HG03565 (cell line): ENCODE measurements around the gene LAMB4.

ENCODE experiments used
- ATAC-seq: cut with Tn5 transposase; IDR thresholded peaks from one replicate; pipeline ENCODE4 v1.9.1; 2021; ENCODE audit warnings: mild to moderate bottlenecking, moderate library complexity; ENCODE audit not compliant: unreplicated experiment

Gene LAMB4

GRCh38 chr7:108016841-108017775 lies 113.1 kb downstream of the LAMB4 start:
- ATAC-seq: no peak

DNA sequence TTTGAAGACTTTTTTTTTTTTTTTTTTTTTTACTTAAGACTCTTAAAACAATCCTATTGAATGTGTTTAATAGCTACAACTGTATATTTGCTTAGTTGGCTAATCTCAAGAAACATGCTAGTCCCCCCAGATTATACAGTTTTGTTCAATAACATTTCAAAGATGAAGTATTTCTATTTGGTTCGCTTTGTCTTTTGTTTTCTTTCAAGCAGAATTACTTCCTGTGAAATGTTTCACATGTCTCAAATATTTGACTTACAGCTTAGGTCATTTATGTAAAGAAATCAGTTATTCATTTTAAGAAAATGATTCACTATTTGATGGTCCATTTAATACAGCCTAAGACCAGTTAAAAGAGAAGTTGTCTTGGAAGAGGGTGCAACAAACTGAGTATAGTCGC lies 114.4 kb downstream of the LAMB4 start:
- ATAC-seq: no peak

- ATAC-seq: no peak
Observed at GRCh38 chr7:108014747-108015682, 115.1 kb downstream of the LAMB4 start.

DNA sequence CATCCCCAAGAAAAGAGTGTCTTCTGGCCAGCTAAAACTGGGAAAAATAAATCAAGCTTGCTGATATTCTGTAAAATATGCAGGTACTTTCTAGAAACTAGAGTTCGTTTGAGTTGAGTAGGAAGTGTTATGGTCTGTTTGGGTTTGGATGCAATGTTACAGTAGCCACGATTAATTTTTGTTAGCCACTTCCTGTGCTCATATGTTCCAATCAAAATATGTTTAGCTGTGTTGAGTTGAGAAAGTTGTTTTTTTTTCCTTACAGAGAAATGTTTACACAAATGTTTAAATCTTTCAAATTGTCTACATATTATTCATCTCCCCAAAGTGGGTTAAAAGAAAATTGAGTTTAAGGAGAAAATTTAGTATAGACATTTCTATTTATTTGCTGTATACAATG lies 115.9 kb downstream of the LAMB4 start:
- no peak for ATAC-seq

GRCh38 chr7:108012499-108013430 lies 117.4 kb downstream of the LAMB4 start:
- ATAC-seq: no peak

DNA sequence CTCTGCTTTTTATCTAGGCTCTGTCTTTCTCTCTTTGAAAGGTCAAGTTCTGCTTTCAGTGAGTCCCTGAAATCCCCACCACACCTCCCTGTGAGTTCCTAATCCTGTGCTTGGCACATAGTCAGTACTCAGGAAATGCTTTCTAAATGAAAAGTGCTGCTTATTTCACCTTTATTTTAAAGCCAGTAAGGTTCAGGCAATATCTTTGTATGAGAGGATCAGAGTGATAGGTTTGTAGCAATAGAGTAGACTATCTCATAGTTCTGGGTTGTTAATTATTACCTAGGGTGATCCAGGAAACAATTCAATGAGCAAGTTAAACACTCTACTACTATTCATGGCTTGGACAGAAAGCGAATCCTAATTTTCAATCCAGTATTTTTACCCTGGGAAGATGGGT lies 119.8 kb downstream of the LAMB4 start:
- ATAC-seq: no peak

DNA sequence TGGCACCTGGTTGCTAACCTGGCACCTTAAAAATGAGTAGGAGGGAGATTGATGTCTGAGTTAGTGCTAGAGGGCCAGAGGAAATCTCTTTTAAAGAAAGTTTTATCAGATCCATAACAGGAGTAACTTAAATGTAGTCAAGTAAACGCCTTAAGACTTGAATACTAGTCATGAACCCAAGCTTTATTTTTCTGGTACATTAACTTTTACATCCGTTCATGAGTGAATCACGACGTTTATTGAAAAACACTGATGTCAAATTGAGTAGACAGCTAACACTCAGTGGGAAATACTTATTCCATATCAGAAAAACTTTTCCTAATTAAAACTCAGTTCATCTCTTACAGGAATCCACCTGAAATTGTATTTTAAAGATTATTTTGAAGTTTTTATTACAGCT lies 120.3 kb downstream of the LAMB4 start:
- ATAC-seq: no peak

DNA sequence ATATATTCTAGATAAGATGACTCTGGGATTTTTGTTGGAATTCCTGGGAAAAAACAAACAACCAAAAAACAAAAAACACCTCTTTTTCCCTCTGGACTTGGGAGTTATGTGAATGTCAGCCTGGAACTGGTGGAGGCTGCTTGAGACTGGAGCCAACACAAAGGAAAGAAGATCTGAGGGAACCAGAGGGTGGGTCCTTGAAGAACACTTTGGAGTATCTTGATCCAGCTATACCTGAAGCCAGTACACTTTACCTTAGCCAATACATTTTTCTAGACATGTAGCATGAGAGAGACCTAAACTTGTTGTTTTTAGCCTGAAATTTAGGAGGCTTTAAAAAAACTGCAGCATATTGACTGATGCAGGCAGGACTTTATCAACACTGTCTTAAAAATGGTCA lies 121.3 kb downstream of the LAMB4 start:
- ATAC-seq: no peak

DNA sequence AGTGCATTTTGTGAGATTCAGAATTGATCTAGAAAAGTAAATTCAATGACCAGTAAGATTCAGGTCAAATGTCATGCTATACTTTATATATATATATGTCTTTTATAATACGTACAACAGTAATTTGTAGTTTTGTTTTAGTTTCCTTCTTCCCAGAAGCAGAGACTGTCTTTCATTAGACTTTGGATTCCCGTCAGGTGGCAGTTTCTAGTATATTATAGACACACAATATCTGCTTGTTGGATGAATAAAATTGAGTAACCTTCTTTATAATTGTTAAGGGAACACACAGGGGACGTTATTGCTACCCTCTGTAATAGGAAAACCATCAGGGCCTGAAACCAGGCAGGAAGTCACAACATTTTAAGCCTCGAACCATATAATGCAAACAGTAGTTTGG lies 121.9 kb downstream of the LAMB4 start:
- no peak for ATAC-seq

GRCh38 chr7:108007762-108008161 lies 122.4 kb downstream of the LAMB4 start:
- no peak for ATAC-seq

DNA sequence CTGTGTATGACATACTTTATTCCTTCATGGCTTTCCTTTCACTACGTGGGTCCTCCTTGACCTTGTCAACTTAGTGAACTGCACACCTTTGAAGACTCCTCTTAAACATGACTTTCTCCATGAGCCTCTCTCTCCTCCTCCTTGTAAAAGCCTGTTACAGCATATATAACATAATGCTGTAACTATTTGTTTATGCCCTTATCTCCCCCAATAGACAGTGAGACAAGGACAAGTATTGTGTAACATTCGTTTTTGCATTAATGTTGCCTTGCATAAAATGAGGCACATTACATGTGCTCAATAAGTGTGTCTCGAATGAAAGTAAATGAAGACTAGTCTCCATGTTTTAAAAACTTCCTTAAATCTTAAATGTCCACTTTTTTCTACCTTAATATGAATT lies 122.9 kb downstream of the LAMB4 start:
- no peak for ATAC-seq

DNA sequence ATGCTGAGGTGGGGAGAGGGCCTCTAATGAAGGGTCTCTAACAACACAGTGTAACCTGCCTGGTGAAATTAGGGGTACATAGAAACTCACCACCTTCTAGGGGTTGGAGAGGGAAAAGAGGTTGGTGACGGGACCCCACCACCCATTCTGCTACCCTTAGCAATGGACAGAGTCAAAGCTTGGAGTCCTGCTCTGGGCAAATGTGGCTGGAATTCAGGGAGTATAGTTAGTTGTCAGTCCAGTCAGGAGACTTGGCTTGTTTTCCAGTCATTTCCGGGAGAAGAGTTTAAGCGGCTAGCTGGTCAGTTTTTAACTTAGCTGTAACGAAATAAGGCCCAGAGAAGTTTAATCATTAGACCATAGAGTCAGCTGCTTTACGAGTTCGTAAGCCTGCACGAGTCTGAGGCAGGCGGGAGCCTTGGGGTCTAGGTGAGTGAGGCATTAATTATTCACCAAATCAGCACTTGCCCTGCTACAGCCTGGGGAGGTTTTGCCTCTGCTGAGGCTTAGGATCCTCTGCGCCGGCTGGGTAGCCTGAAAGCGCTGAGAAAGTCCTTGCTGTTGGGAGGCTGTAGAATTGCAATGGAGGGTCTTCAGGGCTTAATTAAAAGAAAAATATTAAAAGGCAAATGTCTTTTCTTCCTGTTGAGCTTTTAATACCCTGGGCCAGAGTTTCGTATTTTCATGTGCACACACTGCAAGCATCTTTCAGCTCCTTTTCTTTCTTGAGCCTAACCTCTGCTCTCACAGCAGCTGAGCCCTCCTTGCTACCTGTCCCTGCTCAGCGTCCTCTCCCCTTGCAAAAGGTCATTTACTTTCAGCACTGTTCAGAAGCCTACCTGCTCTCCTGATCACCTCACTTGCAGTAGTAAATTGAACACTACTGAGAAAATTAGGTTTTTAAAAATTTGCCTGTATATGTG lies 125.7 kb downstream of the LAMB4 start:
- ATAC-seq: no peak

- no peak for ATAC-seq
Observed at GRCh38 chr7:108003599-108003935, 126.6 kb downstream of the LAMB4 start.

- no peak for ATAC-seq
Observed at GRCh38 chr7:108002726-108003598, 127.2 kb downstream of the LAMB4 start, which contains the start of gene LAMB1. Gene LAMB1, minus strand, starts transcription at chr7:108003161. Its CDS starts 276 bp downstream, at chr7:108002885.

- ATAC-seq: no peak
Observed at GRCh38 chr7:108001764-108002725, 128.1 kb downstream of the LAMB4 start.

DNA sequence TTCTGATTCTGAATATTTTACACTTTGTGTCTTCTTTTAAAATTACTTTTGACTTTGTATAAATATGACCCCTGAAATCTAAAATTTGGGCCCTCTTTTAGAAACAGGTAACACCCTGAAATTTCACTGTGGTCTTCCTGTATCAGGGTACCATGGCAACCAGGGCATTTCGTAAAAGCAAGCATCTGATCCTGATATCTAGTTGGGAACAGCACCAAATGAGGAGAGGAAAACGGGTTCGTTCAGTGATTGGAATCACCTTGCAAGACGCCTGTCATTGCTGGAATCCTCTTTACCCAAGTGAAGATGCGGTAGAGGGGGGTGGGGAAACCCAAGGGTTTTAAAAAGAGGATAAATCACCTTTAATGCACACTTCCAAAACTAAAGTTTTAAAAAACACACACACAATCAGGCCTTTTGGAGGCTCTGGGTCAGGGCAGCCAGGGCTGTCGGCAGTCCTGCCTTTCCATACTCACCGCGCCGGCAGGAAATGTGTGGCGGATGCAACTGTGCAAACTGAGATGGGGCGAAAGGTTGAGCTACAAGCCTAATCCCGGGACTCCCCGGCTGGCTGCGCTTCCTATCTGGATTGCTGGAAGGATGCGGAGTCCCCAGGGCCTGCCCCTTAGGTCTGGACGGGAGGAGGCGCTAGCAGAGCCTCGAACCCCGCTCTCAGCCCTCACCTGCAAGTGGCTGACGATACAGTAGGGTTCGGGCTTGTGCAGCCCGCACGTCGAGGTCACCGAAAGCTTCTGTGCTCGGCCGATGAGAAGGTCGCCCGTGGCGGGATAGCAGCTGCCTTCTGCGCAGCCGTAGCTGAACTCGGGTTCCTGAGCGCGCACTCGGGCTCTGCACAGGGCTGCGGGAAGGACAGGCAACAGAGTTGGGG lies 129.0 kb downstream of the LAMB4 start:
- ATAC-seq: no peak
